ENCODE data around the gene RPRM.
"Not testable (repeated sequence)": the region's sequence is repeated elsewhere in the genome, so short reads cannot be mapped to it uniquely, and the experiment has no call there.

Gene RPRM

GRCh38 chr2:153455861-153456260 is 22.7 kb downstream of the RPRM start:
- H3K4me3 ChIP-seq (IDR thresholded peaks at IDR 0.05; ENCODE audit: insufficient read depth, low read depth, low read length), result no peak overlapping the region
- no peaks in the 10 kb centered on the region for H3K79me2 ChIP-seq (ENCODE audit: insufficient read depth, low read depth)
- no peak overlapping the region for H2AFZ ChIP-seq (ENCODE audit: low read depth)
- no peaks in the 10 kb centered on the region for H3K36me3 ChIP-seq (ENCODE audit: insufficient read depth)
- no peaks in the 10 kb centered on the region for H3K4me1 ChIP-seq (ENCODE audit: low read depth, poor library complexity, severe bottlenecking)
- H4K20me1 ChIP-seq (ENCODE audit: insufficient read depth), result no peaks in the 10 kb centered on the region
- no peak overlapping the region for H3K4me2 ChIP-seq
- TF ChIP-seq CTCF (conservative IDR thresholded peaks at IDR 0.05; ENCODE audit: low read depth, low read length), result no peak
- H3K27me3 ChIP-seq (ENCODE audit: insufficient read depth, low read depth), result no peaks in the 10 kb centered on the region
- H3K27ac ChIP-seq, result no peak overlapping the region
- no peak overlapping the region for H3K9ac ChIP-seq

GRCh38 chr2:153455403-153455802 is 23.2 kb downstream of the RPRM start:
- no peak for TF ChIP-seq CTCF (conservative IDR thresholded peaks at IDR 0.05; ENCODE audit: low read depth, low read length)
- no peak overlapping the region for H3K4me2 ChIP-seq
- H3K9ac ChIP-seq, result no peak overlapping the region
- H3K4me1 ChIP-seq (ENCODE audit: low read depth, poor library complexity, severe bottlenecking), result no peaks in the 10 kb centered on the region
- no peaks in the 10 kb centered on the region for H3K79me2 ChIP-seq (ENCODE audit: insufficient read depth, low read depth)
- no peaks in the 10 kb centered on the region for H3K27me3 ChIP-seq (ENCODE audit: insufficient read depth, low read depth)
- H3K27ac ChIP-seq, result no peak overlapping the region
- no peaks in the 10 kb centered on the region for H4K20me1 ChIP-seq (ENCODE audit: insufficient read depth)
- H2AFZ ChIP-seq (ENCODE audit: low read depth), result no peak overlapping the region
- H3K36me3 ChIP-seq (ENCODE audit: insufficient read depth), result no peaks in the 10 kb centered on the region
- H3K4me3 ChIP-seq (IDR thresholded peaks at IDR 0.05; ENCODE audit: insufficient read depth, low read depth, low read length), result no peak overlapping the region

GRCh38 chr2:153451611-153452010 is 27.0 kb downstream of the RPRM start:
- Histone ChIP-seq H2AFZ (ENCODE audit: low read depth) (no peak overlapping the region), H3K4me1 (ENCODE audit: low read depth, poor library complexity, severe bottlenecking) (no peaks in the 10 kb centered on the region), H3K4me2 (no peak overlapping the region), H3K27ac (no peak overlapping the region), H3K9ac (no peak overlapping the region), H3K79me2 (ENCODE audit: insufficient read depth, low read depth) (no peaks in the 10 kb centered on the region), H3K4me3 (IDR thresholded peaks at IDR 0.05; ENCODE audit: insufficient read depth, low read depth, low read length) (no peak overlapping the region), H4K20me1 (ENCODE audit: insufficient read depth) (no peaks in the 10 kb centered on the region), H3K27me3 (ENCODE audit: insufficient read depth, low read depth) (no peaks in the 10 kb centered on the region), H3K36me3 (ENCODE audit: insufficient read depth) (no peaks in the 10 kb centered on the region)
- no peak for TF ChIP-seq CTCF (conservative IDR thresholded peaks at IDR 0.05; ENCODE audit: low read depth, low read length)

- 0 out of 2 replicates have a peak, but pooled peaks cover 7% of the 10 kb centered on the region for H3K79me2 ChIP-seq (ENCODE audit: insufficient read depth, low read depth)
- H2AFZ ChIP-seq (ENCODE audit: low read depth), result no peak overlapping the region
- H4K20me1 ChIP-seq (ENCODE audit: insufficient read depth), result no peaks in the 10 kb centered on the region
- H3K4me2 ChIP-seq, result no peak overlapping the region
- H3K27ac ChIP-seq, result no peak overlapping the region
- no peak for TF ChIP-seq CTCF (conservative IDR thresholded peaks at IDR 0.05; ENCODE audit: low read depth, low read length)
- H3K4me3 ChIP-seq (IDR thresholded peaks at IDR 0.05; ENCODE audit: insufficient read depth, low read depth, low read length), result no peak overlapping the region
- no peaks in the 10 kb centered on the region for H3K4me1 ChIP-seq (ENCODE audit: low read depth, poor library complexity, severe bottlenecking)
- no peaks in the 10 kb centered on the region for H3K36me3 ChIP-seq (ENCODE audit: insufficient read depth)
- H3K9ac ChIP-seq, result no peak overlapping the region
- H3K27me3 ChIP-seq (ENCODE audit: insufficient read depth, low read depth), result no peaks in the 10 kb centered on the region
Measured at GRCh38 chr2:153443106-153443505, 35.5 kb downstream of the RPRM start.

GRCh38 chr2:153442616-153443015 is 35.9 kb downstream of the RPRM start:
- not testable (repeated sequence) for H4K20me1 ChIP-seq (ENCODE audit: insufficient read depth); H3K9ac ChIP-seq; H2AFZ ChIP-seq (ENCODE audit: low read depth); H3K36me3 ChIP-seq (ENCODE audit: insufficient read depth); H3K79me2 ChIP-seq (ENCODE audit: insufficient read depth, low read depth); H3K27ac ChIP-seq; H3K27me3 ChIP-seq (ENCODE audit: insufficient read depth, low read depth); H3K4me3 ChIP-seq (IDR thresholded peaks at IDR 0.05; ENCODE audit: insufficient read depth, low read depth, low read length); H3K4me1 ChIP-seq (ENCODE audit: low read depth, poor library complexity, severe bottlenecking); H3K4me2 ChIP-seq

- not testable (repeated sequence) for H3K27ac ChIP-seq; H3K9ac ChIP-seq; H3K36me3 ChIP-seq (ENCODE audit: insufficient read depth); H3K4me1 ChIP-seq (ENCODE audit: low read depth, poor library complexity, severe bottlenecking); H2AFZ ChIP-seq (ENCODE audit: low read depth); H3K4me2 ChIP-seq; H3K79me2 ChIP-seq (ENCODE audit: insufficient read depth, low read depth); H3K4me3 ChIP-seq (IDR thresholded peaks at IDR 0.05; ENCODE audit: insufficient read depth, low read depth, low read length); H3K27me3 ChIP-seq (ENCODE audit: insufficient read depth, low read depth); H4K20me1 ChIP-seq (ENCODE audit: insufficient read depth)
Measured at GRCh38 chr2:153440090-153440489, 38.5 kb downstream of the RPRM start.
